GM19463 (cell line): Measurements from ENCODE around the gene NR2F6.
A peak's percentile ranks its signal among the peaks of the same experiment; 100 is the strongest.

Source experiments
- ATAC-seq: cut with Tn5 transposase; IDR thresholded peaks from one replicate; pipeline ENCODE4 v1.9.1; 2021; ENCODE audit warnings: mild to moderate bottlenecking, moderate library complexity; ENCODE audit not compliant: unreplicated experiment

NR2F6 gene

GRCh38 chr19:17264641-17264979 lies 18.9 kb upstream of the NR2F6 start, which contains the start of gene USHBP1:
Gene USHBP1, minus strand, starts transcription at chr19:17264745. Its CDS starts 446 bp downstream, at chr19:17264299.
- no peak for ATAC-seq

- no peak for ATAC-seq
Observed at GRCh38 chr19:17263712-17264640, 18.3 kb upstream of the NR2F6 start.

- ATAC-seq: no peak
Observed at GRCh38 chr19:17262557-17262956, 16.8 kb upstream of the NR2F6 start.

GRCh38 chr19:17260842-17261325 lies 15.2 kb upstream of the NR2F6 start:
- peak; percentile 76 for ATAC-seq

GRCh38 chr19:17259934-17260333 lies 14.2 kb upstream of the NR2F6 start:
- ATAC-seq: no peak

GRCh38 chr19:17259118-17259780 lies 13.5 kb upstream of the NR2F6 start:
- ATAC-seq: no peak

- ATAC-seq: no peak
Observed at GRCh38 chr19:17256130-17256529, 10.4 kb upstream of the NR2F6 start.

GRCh38 chr19:17255150-17255621 lies 9.5 kb upstream of the NR2F6 start:
- ATAC-seq: no peak

- no peak for ATAC-seq
Observed at GRCh38 chr19:17254636-17255035, 8.9 kb upstream of the NR2F6 start.

GRCh38 chr19:17249887-17250548 lies 4.3 kb upstream of the NR2F6 start:
- no peak for ATAC-seq

GRCh38 chr19:17248011-17248776 lies 2.5 kb upstream of the NR2F6 start:
- no peak for ATAC-seq

- no peak for ATAC-seq
Observed at GRCh38 chr19:17246681-17247425, 1.1 kb upstream of the NR2F6 start.

- ATAC-seq: no peak
Observed at GRCh38 chr19:17244618-17245534, 843 bp downstream of the NR2F6 start.

GRCh38 chr19:17243830-17244617 lies 1.7 kb downstream of the NR2F6 start:
- ATAC-seq: no peak

- no peak for ATAC-seq
Observed at GRCh38 chr19:17243211-17243829, 2.4 kb downstream of the NR2F6 start.

- no peak for ATAC-seq
Observed at GRCh38 chr19:17242431-17243208, 3.1 kb downstream of the NR2F6 start.
